Adrenal gland (tissue), 12 donors: Measurements from ENCODE around the gene ADGRL1. TPM values are rescaled to one million over a fixed set of nuclear protein-coding genes. Genes with fewer than 3 reads are reported as not detected.
"Not testable (repeated sequence)": the region's sequence is repeated elsewhere in the genome, so short reads cannot be mapped to it uniquely, and the experiment has no call there.

ENCODE experiments used
- DNase-seq, 7 donors: peaks; one replicate each; pipeline ENCODE4 v3.0.0-alpha.2; 2019 to 2020
- H3K27ac ChIP-seq, 5 donors: fragments of 200-600 bp; sonication (generic) in 4 of 5; 1 replicate in 3 of 5; 2 replicates in 2 of 5; pipeline versions ENCODE4 v1.5.1 to v1.8.0; 2016 to 2020; ENCODE audit warnings: mild to moderate bottlenecking in 1 of 5
- H3K27me3 ChIP-seq: fragments of 200-600 bp; 2 replicates; pipeline ENCODE4 v1.8.0; 2021
- H3K36me3 ChIP-seq, 2 donors: fragments of 200-600 bp; replicated peaks in 1 of 2; 1 replicate in 1 of 2; 2 replicates in 1 of 2; pipeline versions ENCODE4 v1.5.1 to v1.8.0; 2018 to 2022
- H3K4me1 ChIP-seq, 2 donors: fragments of 200-600 bp; replicated peaks in 1 of 2; 1 replicate in 1 of 2; 2 replicates in 1 of 2; pipeline versions ENCODE4 v1.5.1 to v1.8.0; 2018 to 2021
- H3K4me3 ChIP-seq, 4 donors: fragments of 200-600 bp; sonication (generic) in 3 of 4; one replicate each; pipeline ENCODE4 v1.5.1; 2016 to 2018
- H3K9me3 ChIP-seq, 3 donors: fragments of 200-600 bp; sonication (generic) in 1 of 3; replicated peaks in 1 of 3; 1 replicate in 2 of 3; 2 replicates in 1 of 3; pipeline versions ENCODE4 v1.5.1 to v1.8.0; 2016 to 2021
- POLR2A ChIP-seq, 2 donors: fragments of 450-650 bp; IDR thresholded peaks; one replicate each; pipeline ENCODE4 v1.6.1; 2017; ENCODE audit warnings: antibody characterized with exemption in 2 of 2, mild to moderate bottlenecking in 2 of 2, moderate library complexity in 1 of 2
- WGBS, 4 donors: extraction: QIAGEN DNeasy Blood & Tissue Kit in 2 of 4; methylation state at CpG; one replicate each; pipeline versions ENCODE4 v1.1.5 to v1.1.7; 2013 to 2017; 5-methylcytosine and 5-hydroxymethylcytosine counted together
- intact Hi-C, 2 donors: fragments of 100-400 bp; cut with DNase I; formaldehyde crosslinking; loops; one replicate each; pipeline versions ENCODE4 v1.14.1 to v1.15.0; 2022 to 2023
- polyA plus RNA-seq, 3 donors: library from polyadenylated mRNA; stranded (reverse); fragments of 200-250 nt in 2 of 3; fragments of 350-450 nt in 1 of 3; fragmentation: Illumina TruSeq in 1 of 3; extraction: RNeasy Lipid Tissue Mini Kit (QIAGEN cat#74804) in 1 of 3; gene quantifications; one replicate each; pipeline ENCODE4 v1.2.3, GENCODE V29; 2013 to 2014
- total RNA-seq, 9 donors: library from RNA; depleted of rRNA in 4 of 9; stranded (reverse); fragments of >200 nt in 4 of 9; fragments of 120-200 nt in 1 of 9; fragmentation: NEBNext Ultra II Directional in 1 of 9; extraction: Animal tissue kit (Norgen Biotek cat#: 25700) in 1 of 9; gene quantifications; one replicate each; pipeline versions ENCODE4 v1.1.0 to v1.2.4, GENCODE V29; 2013 to 2023
- TF ChIP-seq, protein P1 (sequence below), 6 experiments: fragments of 450-650 bp in 4 of 6; fragments of 200-600 bp in 2 of 6; sonication (generic) in 1 of 6; IDR thresholded peaks; 1 replicate in 5 of 6; 2 replicates in 1 of 6; pipeline versions ENCODE4 v1.5.1 to v1.8.0; 2016 to 2021; ENCODE audit warnings: antibody characterized with exemption in 6 of 6, mild to moderate bottlenecking in 2 of 6, moderate library complexity in 1 of 6
- donor health status: healthy with polysubstance abuse.
- donor health status: Bipolar disorder and iron deficiency.
- donor health status: DM: yes; HTN: yes; CAD: no.
- donor health status: DM: no; HTN: no; CAD: no.
- donor health status: DM: no; HTN: no; CAD: no.
- donor health status: DM: yes; HTN: yes; CAD: no.

Gene ADGRL1
- total and polyA plus RNA-seq, 12 donors: 2.2 to 25.7 (median 13.0) TPM

DNA sequence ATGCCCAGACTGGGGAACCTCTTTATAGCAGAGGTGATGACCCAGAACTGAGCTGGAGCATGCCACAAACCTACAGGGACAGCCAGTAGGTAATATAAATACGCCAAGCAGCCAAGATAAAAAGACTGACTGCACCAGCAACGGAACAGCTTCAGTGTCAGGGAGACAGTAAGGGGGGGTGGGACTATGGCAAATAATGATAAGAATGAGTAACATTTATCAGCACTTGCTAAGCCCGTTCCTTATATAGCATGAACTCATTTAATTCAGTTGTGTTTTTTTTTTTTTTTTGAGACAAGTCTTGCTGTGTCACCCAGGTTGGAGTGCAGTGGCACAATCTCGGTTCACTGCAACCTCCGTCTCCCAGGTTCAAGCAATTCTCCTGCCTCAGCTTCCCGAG, 20.5 kb upstream of the ADGRL1 start:
- H3K27ac ChIP-seq, H3K4me1 ChIP-seq, H3K27me3 ChIP-seq, H3K36me3 ChIP-seq, H3K9me3 ChIP-seq, DNase-seq, intact Hi-C loops, H3K4me3 ChIP-seq: not testable (repeated sequence)
- WGBS, 4 donors: 81 to 90% (median 86%) methylated on average over 5 to 6 of the region's 6 CpGs

DNA sequence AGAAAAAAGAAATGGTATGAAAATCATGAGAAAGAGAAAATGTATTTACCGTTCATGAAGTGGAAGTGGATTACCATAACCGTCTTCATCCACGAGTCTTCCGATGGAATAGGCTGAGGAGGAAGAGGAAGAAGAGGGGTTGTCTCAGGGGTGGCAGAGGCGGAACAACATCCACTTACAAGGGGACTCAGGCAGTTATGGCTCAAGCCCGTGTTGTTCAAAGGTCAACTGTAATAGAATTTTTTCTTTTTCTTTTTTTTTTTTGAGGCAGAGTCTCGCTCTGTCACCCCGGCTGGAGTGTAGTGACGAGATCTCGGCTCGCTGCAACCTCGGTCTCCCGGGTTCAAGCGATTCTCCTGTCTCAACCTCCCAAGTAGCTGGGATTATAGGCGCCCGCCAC, 16.9 kb upstream of the ADGRL1 start:
- WGBS, 4 donors: 85 to 89% (median 88%) methylated on average over 16 of the region's 16 CpGs
- Histone ChIP-seq H3K27me3 (no peaks in the 10 kb centered on the region), H3K4me1 (no peaks in the 10 kb centered on the region), H3K36me3 (no peaks in the 10 kb centered on the region), H3K4me3 (no peak overlapping the region), H3K9me3 (no peaks in the 10 kb centered on the region), H3K27ac (no peak overlapping the region)
- no peak for TF ChIP-seq POLR2A (IDR thresholded peaks at IDR 0.05)
- TF ChIP-seq, protein P1, sequence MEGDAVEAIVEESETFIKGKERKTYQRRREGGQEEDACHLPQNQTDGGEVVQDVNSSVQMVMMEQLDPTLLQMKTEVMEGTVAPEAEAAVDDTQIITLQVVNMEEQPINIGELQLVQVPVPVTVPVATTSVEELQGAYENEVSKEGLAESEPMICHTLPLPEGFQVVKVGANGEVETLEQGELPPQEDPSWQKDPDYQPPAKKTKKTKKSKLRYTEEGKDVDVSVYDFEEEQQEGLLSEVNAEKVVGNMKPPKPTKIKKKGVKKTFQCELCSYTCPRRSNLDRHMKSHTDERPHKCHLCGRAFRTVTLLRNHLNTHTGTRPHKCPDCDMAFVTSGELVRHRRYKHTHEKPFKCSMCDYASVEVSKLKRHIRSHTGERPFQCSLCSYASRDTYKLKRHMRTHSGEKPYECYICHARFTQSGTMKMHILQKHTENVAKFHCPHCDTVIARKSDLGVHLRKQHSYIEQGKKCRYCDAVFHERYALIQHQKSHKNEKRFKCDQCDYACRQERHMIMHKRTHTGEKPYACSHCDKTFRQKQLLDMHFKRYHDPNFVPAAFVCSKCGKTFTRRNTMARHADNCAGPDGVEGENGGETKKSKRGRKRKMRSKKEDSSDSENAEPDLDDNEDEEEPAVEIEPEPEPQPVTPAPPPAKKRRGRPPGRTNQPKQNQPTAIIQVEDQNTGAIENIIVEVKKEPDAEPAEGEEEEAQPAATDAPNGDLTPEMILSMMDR (IDR thresholded peaks at IDR 0.05): no peak
- intact Hi-C loops: no loop called here
- DNase-seq: no peak

DNA sequence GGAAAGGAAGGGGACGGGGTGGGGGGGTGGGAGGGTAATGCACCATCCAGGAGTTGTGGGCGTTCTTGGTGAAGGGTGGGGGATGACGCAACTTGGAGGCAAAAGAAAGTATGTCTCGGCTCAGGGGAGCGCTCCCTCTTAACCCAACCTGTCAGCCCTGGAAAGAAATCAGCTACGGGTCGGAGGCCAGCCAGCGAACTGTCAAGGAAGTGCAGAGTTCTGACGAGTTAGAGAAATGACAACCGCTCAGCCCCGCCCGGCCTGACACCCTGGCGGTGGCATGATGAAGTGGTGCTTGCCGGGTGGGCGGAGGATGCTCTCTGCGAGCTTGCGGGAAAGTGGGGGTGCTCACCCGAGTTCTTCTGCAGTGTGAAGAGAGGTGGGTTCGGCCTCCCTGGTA, 15.4 kb upstream of the ADGRL1 start:
- H3K9me3 ChIP-seq, intact Hi-C loops, H3K4me3 ChIP-seq, H3K4me1 ChIP-seq, H3K27ac ChIP-seq, DNase-seq, H3K27me3 ChIP-seq, H3K36me3 ChIP-seq: not testable (repeated sequence)
- 7 to 28% (median 21%) methylated on average over 10 to 19 of the region's 19 CpGs for WGBS, 4 donors
- TF ChIP-seq, protein P1 (IDR thresholded peaks at IDR 0.05): peak in 1 of 6 experiments; percentile 19

DNA sequence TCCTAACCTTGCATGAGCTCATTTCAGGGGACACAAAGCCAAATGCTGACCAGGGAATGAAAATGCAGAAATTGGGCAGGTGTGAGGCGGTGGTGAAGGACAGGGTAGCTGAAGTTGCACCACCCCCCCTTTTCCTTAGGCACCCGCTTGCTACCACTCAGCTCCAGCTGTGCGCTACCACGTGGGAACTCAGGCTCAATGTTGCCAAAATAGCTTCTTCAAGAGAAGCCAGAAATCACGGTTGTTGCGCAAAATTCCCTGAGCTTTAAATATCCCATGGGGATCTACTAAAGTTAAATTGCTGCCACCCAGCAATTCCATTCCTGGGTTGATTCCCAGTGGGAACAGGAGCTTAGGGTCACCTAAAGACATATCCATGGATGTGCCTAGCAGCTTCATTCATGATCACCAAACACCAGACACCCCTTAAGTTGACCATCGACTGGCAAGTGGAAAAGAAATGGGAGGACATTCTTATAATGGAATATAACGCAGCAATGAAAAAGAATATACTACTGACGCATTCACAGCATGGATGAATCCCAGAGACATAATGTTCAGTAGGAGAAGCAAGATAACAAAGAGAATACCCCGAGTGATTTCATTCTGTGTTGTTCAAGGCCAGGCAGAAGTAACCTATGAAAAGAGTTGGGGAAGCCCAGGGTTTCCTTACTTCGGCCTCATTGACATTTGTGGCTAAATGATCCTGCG, 12.8 kb upstream of the ADGRL1 start:
- Histone ChIP-seq H3K4me1 (no peaks in the 10 kb centered on the region), H3K27me3 (no peaks in the 10 kb centered on the region), H3K27ac (no peak overlapping the region), H3K36me3 (no peaks in the 10 kb centered on the region), H3K4me3 (no peak overlapping the region), H3K9me3 (no peaks in the 10 kb centered on the region)
- WGBS, 4 donors: 76 to 87% (median 81%) methylated on average over 12 of the region's 12 CpGs
- intact Hi-C loops: no loop called here
- TF ChIP-seq, protein P1 (IDR thresholded peaks at IDR 0.05): no peak
- no peak for TF ChIP-seq POLR2A (IDR thresholded peaks at IDR 0.05)
- no peak for DNase-seq

DNA sequence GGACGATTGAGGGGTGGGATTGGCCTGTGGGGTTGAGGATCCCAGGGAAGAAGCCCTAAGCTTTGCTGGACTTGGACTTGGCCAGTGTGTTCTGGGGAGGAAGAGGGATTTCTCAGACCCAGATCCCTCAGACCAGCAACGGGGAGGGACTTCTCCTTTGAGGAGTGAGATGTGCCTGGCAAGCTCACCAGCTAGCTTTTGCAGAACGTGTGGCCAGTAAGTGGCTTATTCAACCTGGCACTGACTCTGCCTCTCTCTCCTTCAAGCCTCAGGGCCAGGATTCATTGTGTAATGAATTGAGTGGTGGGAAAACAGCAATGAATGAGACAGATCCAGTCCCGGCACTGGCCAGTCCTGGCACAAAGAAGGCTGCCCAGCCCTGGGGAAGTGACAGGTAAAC, 11.9 kb upstream of the ADGRL1 start:
- H3K4me3 ChIP-seq, H3K27ac ChIP-seq, H3K27me3 ChIP-seq, DNase-seq, H3K36me3 ChIP-seq, intact Hi-C loops, H3K9me3 ChIP-seq, H3K4me1 ChIP-seq: not testable (repeated sequence)
- 22 to 26% (median 26%) methylated on average over 4 of the region's 4 CpGs for WGBS, 4 donors
